HG02870 (cell line): ENCODE results near the gene MRPS6.

Experiments
- ATAC-seq: cut with Tn5 transposase; IDR thresholded peaks from one replicate; pipeline ENCODE4 v1.9.1; 2021; ENCODE audit warnings: mild to moderate bottlenecking, moderate library complexity; ENCODE audit not compliant: unreplicated experiment

Gene MRPS6

DNA sequence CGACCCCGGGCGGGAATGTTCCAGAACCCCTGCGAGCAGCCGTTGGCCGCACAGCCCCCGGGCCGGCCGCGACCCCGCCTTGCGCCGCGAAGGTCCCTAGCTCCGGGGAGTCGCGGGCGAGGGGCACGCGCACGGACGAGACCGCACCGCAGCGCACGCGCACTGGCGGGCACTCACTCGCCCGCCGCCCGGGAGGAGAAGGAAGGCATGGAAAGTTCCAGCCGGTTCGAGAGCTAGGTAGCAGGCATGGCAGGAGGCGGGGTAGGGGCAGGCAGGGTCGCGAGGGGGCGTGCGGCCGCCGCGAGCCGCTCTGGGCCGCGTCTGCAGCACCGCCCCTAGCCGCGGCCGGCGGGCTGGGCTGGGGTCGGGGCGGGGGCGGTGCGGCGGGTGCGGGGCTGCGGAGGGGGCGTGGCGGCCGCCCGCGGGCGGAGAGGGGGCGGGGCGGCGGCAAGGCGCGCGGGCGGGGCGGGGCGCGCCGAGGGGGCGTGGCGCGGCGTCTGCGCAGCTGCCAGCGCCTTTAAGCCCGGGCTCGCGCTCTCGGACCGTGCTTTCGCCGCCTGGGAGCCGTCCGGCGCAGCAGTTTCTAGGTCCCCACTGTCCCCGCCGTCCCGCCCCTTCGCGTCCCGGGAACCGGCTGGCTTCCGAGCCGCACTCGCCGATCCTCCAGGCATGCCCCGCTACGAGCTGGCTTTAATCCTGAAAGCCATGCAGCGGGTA, at the start of gene MRPS6, which contains the start of gene SLC5A3:
TSS of gene MRPS6 (plus strand) at position 547 of the 717 bp plus-strand sequence. CDS start at position 670, 123 bp downstream.
TSS of gene SLC5A3 (plus strand) at position 547 of the 717 bp plus-strand sequence. CDS start 21,621 bp downstream, outside the sequence.
- peak; percentile 68 for ATAC-seq

DNA sequence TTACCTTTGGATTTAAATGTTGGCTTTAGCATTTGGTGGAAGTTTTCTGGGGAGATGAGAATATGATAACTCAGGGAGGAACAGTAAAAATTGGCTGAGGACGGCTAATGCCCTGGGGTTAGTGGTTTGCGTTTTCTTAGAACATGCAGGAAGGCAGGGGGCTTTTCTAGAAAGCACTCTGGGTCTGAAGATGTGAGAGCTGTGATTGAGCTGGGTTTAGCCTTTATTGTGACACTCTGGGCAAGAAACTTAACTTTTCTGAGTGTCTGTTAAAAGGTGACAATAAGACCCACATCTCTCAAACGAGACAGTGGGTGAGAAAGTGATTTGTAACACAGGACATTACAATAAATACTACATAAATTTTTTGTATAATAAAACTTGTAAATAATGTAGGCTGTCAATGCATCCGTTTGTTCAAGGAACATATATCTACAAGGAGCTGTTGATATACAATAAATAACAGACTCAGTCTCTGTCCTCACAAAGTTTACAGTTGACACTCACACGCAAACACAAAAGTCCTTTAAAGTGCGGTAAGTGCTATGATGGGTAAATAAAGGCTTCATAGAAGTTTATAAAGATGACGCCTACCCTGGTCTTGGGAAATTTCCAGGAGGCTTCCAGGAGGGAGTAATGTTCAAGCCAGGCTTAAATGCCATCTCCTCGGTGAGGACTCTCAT, 49.5 kb upstream of the MRPS6 start:
- no peak for ATAC-seq

DNA sequence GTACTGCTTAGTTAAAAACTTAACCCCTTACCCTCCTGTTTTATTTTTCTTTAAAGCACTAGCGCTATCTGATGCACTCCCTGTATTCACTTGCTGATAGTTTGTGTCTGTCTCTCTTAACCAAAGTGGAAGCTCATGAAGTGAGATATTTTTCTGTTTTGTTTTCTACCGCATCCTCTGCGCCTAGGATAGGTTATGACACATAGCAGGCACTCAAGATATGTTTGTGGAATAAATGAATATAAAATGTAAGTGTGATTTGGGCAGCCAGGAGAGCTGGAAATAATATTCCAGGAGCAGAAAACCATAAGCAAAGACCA, 49.0 kb upstream of the MRPS6 start:
- ATAC-seq, result no peak

DNA sequence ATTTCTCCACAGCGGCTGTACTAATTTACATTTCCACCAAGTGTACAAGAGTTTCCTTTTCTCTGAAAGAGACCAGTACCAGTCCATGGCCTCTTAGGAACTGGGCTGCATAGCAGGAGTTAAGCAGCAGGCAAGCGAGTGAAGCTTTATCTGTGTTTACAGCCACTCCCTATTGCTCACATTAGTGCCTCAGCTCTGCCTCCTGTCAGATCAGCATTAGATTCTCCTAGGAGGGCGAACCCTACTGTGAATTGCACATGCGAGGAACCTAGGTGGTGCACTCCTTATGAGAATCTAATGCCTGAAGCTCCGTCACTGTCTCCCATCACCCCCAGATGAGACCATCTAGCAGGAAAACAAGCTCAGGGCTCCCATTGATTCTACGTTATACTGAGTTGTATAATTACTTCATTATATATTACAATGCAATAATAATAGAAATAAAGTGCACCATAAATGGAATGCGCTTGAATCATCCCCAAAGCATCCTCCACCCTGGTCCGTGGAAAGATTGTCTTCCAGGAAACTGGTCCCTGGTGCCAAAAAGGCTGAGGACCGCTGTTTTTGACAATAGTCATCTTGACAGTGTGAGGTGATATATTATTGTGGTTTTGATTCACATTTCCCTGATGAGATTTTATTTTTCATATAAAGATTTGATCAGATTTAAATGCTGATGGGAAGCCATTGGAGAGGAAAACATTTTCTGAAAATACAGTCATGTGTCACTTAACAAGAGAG, 45.5 kb upstream of the MRPS6 start:
- no peak for ATAC-seq

DNA sequence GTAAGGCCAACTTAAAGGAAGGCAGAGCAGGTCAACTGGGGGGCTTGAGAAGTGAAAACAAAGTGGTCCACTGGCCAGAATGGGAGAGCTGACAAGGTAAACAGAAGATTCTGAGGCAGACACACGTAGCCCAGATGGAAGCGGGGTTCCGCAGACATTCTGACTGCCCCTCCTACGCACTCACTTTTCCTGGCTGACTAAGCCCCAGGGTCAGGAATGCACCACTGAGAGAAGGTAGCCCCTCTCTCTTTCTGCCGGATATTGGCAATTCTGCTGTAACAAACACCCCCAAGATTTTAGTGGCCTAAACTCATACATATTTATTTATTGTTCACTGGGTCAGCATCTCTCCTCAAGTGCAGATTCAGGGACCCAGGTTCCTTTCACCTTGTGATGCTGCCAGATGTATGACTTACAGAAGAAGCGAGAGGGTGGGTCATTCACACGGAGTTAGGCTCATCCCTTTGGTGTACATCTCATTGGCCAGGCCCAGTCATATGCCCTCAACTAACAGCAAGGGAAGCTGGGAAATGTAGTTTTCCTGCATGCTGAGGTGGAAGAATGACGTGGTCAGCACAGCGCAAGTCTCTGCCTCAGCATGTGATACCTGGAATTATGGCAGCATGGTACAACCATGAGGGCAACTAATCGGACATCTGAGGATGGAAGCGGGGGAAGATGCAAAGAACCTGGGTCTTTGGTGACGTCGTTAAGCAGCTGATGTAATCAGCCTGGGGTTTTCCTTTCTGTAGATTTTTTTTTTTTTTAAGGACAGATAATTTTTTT, 43.4 kb upstream of the MRPS6 start:
- ATAC-seq, result peak; percentile 82

DNA sequence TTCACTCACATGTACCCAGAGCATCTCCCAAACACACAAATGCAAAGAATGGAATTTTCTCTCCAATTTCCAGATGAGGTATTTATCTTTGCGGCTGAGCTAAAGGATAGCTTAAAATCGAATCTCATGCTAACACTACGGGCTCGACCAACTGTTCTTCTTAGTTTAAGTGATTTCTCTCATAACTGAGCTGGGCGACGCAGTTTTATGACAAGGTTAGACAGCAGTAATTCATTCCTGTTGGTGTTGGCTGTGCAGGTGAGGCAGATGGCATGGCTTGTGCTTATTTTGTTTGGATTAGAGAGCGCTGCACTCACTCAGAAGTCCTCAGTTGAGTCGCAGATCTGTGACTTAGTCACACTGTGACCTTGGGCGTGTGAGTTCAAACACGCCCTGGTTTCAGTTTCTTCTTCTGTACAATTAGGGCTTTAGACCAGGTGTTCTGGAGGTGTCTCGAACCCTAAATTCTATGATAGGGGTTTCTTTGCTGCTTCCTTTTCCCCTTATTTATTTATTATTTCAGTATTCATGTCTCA, 41.5 kb upstream of the MRPS6 start:
- no peak for ATAC-seq

DNA sequence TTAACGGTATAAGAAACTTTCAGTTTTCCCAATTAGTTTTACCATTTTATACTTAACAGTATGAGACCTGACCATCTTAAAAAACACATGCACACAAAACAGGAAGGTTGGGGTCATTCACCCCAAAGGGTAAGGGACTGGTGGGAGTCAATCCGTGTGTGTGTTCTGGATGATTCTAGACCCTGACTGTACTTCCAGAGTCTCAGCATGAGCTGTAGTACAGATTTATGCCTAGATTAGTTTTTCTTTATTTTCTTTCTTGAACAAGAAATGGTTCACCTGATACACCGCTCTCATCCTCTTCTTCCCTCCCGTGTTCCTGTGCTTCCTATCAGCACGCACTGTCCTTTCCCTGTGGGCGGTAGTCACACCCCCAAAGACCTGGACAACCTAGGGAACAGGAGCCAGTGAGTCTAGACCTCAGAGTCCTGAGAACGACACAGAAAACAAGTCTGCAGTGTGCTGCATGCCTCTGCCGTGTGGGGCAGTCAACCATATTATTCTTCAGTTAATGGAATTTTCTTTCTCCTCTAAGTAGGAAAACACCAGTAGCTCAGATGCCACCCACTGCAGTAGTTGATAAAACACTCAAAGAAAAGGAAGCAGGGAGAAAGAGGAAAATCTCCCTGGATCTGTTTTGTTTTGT, 38.9 kb upstream of the MRPS6 start:
- no peak for ATAC-seq

DNA sequence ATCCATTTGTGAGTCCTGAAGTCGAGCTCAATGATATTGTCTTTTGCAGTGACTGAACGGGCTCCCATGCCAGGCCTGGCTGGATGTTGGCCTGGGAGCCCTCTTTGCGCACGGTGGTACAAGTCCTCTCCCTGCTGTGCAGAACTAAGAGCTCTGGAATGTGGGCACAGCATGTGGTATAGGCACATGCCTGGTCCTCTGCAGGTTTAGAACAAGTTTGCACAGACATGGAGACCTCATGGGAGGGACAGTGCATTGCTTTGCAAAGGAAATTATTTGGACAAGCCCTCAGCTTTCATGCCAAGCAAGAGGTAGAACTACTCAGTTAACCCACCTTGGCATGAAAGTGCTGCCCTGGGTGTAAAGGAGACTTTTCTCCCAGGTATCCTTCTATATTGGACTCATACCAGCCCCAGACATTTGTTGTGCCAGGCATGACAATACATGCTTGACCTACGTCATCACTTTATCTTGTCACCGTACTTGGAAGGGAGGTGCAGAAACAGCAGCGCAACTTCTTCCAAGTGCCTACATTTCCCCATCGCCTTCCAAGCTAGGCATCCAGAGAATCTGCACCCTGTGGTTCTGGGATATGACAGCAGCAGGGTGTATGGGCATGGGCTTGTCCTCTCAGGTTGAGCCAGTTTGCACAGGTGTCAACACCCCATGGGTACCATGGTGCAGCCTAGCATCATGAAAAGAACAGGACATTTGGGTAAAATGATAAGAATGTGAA, 37.6 kb upstream of the MRPS6 start:
- ATAC-seq, result no peak

DNA sequence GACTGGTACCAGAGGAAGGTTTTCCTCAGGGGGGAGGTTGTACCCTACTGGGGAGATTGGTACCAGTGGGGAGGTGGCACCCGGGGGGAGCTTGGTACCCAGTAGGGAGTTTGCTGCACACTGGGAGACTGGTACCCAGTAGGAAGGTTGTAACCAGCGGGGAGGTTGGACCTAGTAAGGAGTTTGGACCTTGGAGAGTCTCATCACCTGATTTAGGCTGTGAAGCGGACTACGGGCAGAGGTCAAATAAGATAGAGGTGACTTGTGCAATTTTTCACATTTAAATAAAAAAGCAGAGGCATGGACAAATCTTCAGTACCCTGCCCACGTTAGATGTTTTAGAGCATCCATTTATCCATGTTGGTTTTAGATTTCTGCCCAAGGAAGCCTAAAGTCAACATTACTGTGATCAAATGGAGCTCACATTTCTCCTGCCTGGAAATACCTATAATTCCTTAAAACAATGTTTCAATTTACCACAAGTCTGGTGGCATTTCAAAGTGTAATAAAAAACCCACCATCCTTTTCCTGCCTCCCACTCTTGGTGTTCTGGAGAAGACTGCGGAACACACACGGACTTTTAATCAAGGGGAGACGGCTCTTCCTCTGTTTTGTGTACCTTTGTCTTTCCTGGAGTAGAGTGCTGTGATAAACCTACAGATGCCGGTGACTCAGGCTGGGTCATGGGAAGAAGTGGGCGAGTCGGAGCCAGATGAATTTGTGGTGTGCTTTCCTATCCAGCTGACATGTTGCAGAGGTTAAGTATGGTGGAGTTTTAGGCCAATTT, 36.2 kb upstream of the MRPS6 start:
- ATAC-seq, result no peak

DNA sequence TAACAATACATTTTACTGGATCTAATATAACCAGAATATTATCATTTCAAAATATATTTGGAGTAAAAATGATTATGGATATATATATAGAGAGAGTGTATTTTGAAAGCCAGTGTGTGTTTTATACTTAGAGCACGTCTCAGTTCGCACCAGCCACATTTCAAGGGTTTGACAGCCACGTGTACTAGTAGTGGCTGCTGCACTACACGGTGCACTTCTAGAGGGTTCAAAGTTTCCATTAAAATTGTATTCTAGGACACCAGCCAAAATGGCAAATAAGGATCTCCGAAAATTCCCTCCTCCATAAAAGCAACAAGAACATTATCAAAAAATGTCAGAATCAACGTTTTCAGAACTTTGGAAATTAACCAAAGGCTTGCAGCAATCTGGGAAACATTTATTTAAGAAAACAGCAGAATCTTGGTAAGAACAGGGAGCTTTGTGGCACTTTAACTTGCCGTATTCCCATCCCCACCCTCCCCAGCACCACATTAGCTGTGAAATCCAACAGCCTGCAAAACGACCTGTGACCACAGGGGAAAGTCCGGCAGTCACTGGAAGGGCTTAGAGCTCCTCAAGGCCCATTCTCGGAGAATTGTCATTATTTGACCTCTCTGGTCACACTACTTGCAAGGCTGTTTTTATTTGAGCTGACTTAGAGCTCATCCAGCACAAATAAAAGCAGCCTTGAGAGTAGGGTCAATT, 33.5 kb upstream of the MRPS6 start:
- no peak for ATAC-seq

DNA sequence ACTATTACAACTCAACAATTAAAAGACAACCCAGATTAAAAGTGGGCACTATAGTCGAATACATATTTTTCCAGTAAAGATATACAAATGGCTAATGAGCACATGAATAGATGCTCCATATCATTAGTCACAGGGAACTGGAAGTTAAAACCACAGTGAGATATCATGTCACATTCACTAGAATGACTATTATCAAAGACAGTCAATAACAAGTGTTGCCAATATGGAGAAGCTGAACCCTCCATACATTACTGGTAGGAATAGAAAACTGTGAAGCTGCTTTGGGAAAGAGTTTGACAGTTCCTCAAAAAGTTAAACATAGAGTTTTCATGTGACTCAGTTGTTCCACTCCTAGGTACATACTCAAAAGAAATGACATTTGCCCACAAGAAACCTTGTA, 30.6 kb upstream of the MRPS6 start:
- no peak for ATAC-seq

DNA sequence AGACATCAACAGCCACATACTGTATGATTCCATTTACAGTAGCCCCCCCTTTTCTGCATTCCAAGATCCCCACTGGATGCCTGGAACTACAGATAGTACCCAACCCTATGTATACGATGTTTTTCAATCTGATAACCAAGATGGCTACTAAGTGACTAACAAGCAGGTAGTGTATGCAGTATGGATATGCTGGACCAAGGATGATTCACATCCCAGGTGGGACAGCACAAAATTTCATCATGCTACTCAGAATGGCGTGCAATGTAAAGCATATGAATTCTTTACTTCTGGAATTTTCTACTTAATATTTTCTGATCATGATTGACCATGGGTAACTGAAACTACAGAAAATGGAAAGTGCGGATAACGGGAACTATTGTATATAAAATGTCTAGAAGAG, 30.0 kb upstream of the MRPS6 start:
- ATAC-seq, result no peak

DNA sequence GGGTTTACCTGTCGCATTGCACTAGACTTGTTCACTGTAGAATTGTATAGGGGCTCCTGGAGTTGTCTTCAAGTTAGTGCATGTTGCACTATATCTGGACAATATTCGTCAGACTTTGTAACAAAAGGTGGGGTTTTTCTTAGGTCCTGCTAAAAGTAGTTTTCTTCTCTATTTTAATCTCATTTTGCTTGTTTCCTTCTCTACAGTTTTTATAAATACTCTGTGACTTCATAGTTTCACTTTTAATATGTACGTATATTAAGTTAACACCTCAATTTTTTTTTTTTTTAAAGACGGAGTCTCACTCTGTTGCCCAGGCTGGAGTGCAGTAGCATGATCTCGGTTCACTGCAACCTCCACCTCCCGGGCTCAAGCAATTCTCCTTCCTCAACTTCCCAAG, 26.5 kb upstream of the MRPS6 start:
- peak; percentile 44 for ATAC-seq

DNA sequence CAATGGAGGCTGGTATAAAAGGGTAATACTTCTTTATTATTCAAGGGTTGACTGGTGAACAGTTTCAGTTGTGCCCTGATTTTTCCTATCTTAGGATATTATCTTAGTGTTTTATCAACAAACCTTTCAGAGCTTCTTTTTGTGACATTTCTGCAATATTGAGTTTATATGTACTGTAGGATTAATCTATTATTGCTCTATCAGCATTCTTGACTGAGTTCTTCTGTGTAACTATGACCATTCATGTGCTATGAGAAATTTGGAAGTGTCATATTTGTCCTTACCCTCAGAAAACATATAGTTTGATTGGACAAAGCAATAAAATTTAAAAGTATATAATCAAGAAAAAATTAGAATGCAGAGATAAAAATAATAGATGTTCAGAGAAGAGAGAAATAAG, 25.5 kb upstream of the MRPS6 start:
- no peak for ATAC-seq

DNA sequence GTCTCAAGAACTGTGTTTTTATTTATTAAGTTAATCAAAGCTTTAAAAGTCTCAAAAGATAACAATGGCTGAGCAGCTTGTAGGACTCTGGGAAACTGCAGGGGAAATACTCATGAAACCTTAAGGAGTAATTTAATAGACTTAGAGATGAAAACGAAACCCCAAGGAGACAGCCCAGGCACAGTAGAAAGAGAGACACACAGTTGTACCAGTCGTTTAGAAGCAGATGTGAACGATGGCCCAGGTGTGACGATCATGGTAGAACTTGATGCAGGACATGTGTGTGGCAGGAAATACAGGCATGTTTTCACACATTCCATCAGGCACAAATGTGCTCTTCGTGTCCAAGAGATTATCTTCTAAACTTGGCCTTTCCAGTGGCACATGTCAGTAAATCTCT, 21.2 kb upstream of the MRPS6 start:
- no peak for ATAC-seq

DNA sequence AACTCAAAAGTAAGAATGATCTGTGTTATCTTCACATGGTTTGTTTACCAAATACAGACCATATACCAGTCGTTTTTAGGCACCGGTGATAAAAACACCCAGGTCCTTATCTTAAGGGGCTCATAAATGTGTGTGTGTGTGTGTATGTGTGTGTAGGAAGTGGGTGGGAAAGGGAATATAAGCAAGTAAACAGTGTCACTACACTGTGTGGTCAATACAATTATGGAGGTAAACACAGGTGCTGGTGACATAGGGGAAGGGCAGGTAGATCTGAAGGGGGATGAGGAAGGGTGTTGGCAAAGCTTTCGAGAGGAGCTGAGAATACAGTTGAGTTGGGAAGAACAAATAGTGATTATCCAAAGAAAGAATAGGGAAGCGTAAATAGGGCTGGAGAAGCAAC, 19.1 kb upstream of the MRPS6 start:
- ATAC-seq, result no peak

DNA sequence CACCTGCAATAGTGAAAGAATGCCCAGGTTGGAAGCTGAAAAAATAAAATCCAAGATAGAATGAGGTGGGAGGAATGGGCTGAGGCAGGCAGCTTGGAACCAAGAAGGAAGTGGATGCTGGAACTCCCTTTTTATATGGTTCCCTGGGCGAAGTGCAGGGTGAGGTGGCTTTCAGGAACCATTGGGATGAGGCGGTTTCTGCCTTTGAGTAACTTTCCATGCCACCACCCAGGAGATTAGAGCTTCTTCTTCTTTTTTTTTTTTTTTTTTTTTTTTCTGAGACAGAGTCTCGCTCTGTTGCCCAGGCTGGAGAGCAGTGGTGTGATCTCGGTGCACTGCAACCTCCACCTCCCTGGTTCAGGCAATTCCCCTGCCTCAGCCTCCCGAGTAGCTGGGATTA, 17.8 kb upstream of the MRPS6 start:
- ATAC-seq, result no peak

DNA sequence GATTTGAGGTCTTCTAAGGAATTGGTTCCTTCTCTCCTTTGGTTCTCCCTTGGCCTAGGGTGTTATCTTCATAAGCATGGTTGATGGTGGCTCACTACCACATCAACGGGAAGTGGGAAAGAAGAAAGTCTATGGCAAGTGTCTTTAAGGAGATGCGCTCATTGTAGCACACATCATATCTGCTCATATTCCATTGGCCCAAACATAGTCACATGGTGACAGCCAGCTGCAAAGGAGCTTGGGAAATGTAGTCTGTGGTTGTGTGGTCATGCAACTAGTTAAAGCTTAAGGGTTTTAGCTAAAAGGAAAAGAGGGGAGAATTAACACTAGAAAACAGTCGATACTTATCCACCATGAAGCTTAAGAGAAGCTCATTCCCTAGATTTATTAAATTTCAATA, 11.4 kb upstream of the MRPS6 start:
- ATAC-seq, result no peak
